ENCODE results near the gene MFSD12. TPM values are rescaled to one million over a fixed set of nuclear protein-coding genes. Genes with fewer than 3 reads are reported as not detected.

Gene MFSD12
- total and polyA plus RNA-seq, 2 of the 8 experiments (the other 6 are each of a cell fraction or from before 2014, with no cell fraction given), result 59.6 to 71.3 TPM

DNA sequence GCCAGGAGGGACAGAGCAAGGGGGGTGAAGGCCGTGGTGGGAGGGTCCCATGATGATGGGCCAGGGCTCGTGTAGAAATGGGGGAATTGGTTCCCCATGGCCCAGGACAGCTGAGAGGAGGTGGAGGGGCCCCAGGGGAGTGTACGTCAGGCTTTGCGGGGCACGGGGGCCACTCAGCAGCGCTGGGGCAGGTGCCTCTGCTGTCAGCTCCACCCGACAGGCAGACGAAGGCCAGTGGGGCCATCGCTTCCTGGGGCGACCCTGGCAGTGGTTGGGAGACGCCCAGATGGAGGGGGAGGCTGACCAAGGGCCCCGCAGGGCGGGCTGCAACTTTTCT, 20.3 kb downstream of the MFSD12 start:
- Histone ChIP-seq H2BK20ac (ENCODE audit: low read length) (no peak overlapping the region), H3K9me3 (ENCODE audit: insufficient read depth in 2 of 2, low read depth in 1 of 2, low read length in 1 of 2) (no peaks in the 10 kb centered on the region), H3K14ac (ENCODE audit: insufficient read length) (no peak overlapping the region), H3K4me1 (replicated peaks in 1 of 4; ENCODE audit: control insufficient read depth in 3 of 4, insufficient read depth in 4 of 4, low read length in 3 of 4) (peaks cover 3 to 11% (median 6%) of the 10 kb centered on the region in 4 experiments; a peak in 6 of 7 replicates), H2BK120ac (replicated peaks; ENCODE audit: low read depth, low read length) (no peak overlapping the region), H4K91ac (replicated peaks; ENCODE audit: insufficient read length, low read length) (no peak overlapping the region), H4K8ac (ENCODE audit: extremely low read depth, insufficient read depth, low read length) (no peak overlapping the region), H3K9ac (replicated peaks in 1 of 4; ENCODE audit: extremely low read depth in 1 of 4, low read depth in 3 of 4, low read length in 3 of 4) (no peak overlapping the region), H3K4ac (replicated peaks; ENCODE audit: insufficient read length, low read depth, low read length) (no peak overlapping the region), H4K5ac (ENCODE audit: insufficient read length, low read depth, low read length) (no peak overlapping the region), H3K36me3 (ENCODE audit: control insufficient read depth in 2 of 4, insufficient read depth in 4 of 4, low read length in 3 of 4) (peaks cover 2 to 31% (median 15%) of the 10 kb centered on the region in 4 experiments; a peak in 7 of 8 replicates), H3K4me2 (ENCODE audit: insufficient read depth in 1 of 2, low read depth in 2 of 2, low read length in 2 of 2) (no peak overlapping the region), H3K18ac (ENCODE audit: extremely low read depth, low read length) (no peak overlapping the region), H2BK5ac (ENCODE audit: low read depth, low read length) (no peak overlapping the region), H3K27me3 (replicated peaks in 1 of 4; ENCODE audit: control insufficient read depth in 3 of 4, extremely low read depth in 1 of 4, insufficient read depth in 3 of 4, low read length in 3 of 4) (no peaks in the 10 kb centered on the region), H3K23ac (ENCODE audit: insufficient read length) (no peak overlapping the region), H2AK5ac (ENCODE audit: low read depth, low read length) (no peak overlapping the region), H3K79me1 (ENCODE audit: low read depth, low read length) (0 out of 2 replicates have a peak, but pooled peaks cover 2% of the 10 kb centered on the region), H2BK12ac (ENCODE audit: low read depth, low read length) (no peak overlapping the region), H2BK15ac (ENCODE audit: low read length) (no peak overlapping the region), H2AFZ (ENCODE audit: low read length) (no peak overlapping the region), H3K56ac (replicated peaks; ENCODE audit: insufficient read length, low read depth, low read length) (no peak overlapping the region), H3K4me3 (ENCODE audit: extremely low read depth in 1 of 4, insufficient read depth in 2 of 4, low read depth in 3 of 4, low read length in 4 of 4) (no peak overlapping the region), H3K79me2 (ENCODE audit: control insufficient read depth in 1 of 2, insufficient read depth in 2 of 2, low read length in 2 of 2) (no peaks in the 10 kb centered on the region), H3K23me2 (ENCODE audit: low read depth, low read length) (no peaks in the 10 kb centered on the region), H3K27ac (ENCODE audit: low read depth, low read length) (no peak overlapping the region), H4K20me1 (replicated peaks in 1 of 2; ENCODE audit: control insufficient read depth in 1 of 2, insufficient read depth in 2 of 2, low read length in 2 of 2) (peaks cover 8 to 16% of the 10 kb centered on the region in 2 experiments)
- no peak for TF ChIP-seq CREB1 (IDR thresholded peaks at IDR 0.05)
- TF ChIP-seq SP1 (IDR thresholded peaks at IDR 0.05; ENCODE audit: low read depth, low read length), result no peak
- TF ChIP-seq ASH2L (IDR thresholded peaks at IDR 0.05; ENCODE audit: low read length), result no peak
- no peak for TF ChIP-seq CHD1 (IDR thresholded peaks at IDR 0.05; ENCODE audit: low read depth, low read length)
- TF ChIP-seq NANOG (IDR thresholded peaks at IDR 0.05; ENCODE audit: insufficient read depth, low read depth, low read length, poor library complexity, severe bottlenecking), result no peak
- no peak for TF ChIP-seq SUZ12 (IDR thresholded peaks at IDR 0.05; ENCODE audit: low read length)
- no peak for TF ChIP-seq CBX8 (IDR thresholded peaks at IDR 0.05; ENCODE audit: borderline replicate concordance, low read depth, low read length)
- no peak for TF ChIP-seq CBX5 (IDR thresholded peaks at IDR 0.05; ENCODE audit: low read depth, low read length)
- CTCF ChIA-PET (ENCODE audit: partially characterized antibody), result interaction anchor here (1.5 to 6.9 kb wide), 4 partner anchors 11 to 82 kb away, joined by 3 to 54 read pairs (median 6); no protein-coding TSS in a partner anchor
- POLR2A ChIA-PET (ENCODE audit: partially characterized antibody), result interaction anchor here (0.9 to 4.0 kb wide), 6 partner anchors 9 to 85 kb away, joined by 3 to 30 read pairs (median 5); no protein-coding TSS in a partner anchor
- WGBS, 2 experiments (ENCODE audit: extremely low coverage in 1 of 2, insufficient coverage in 1 of 2, insufficient read length in 1 of 2, insufficient replicate concordance in 2 of 2, low coverage in 1 of 2, low lambda C conversion rate in 2 of 2, missing lambda C conversion rate in 1 of 2), result 90% methylated on average over 12 of the region's 13 CpGs; no CpG with 5 or more reads in 1 of the 2 experiments
- FAIRE-seq (no peak), DNase-seq (ENCODE audit: low read depth in 1 of 2, low spot score in 2 of 2) (no peak)

All from H1 (cell line).